ENCODE results near the gene CPNE5. TPM values are rescaled to one million over a fixed set of nuclear protein-coding genes. Genes with fewer than 3 reads are reported as not detected.

The CPNE5 gene
- polyA plus RNA-seq, 2 of the 4 experiments (the other 2 are of a cell fraction), result 0.03 to 0.13 TPM

- H3K4me2 ChIP-seq, result no peak overlapping the region
- ATAC-seq, result no peak
- no peak for DNase-seq (ENCODE audit: low read depth in 1 of 2, low spot score in 1 of 2)
- no peak overlapping the region for H3K4me3 ChIP-seq
- H3K4me1 ChIP-seq, result peaks cover 21% of the 10 kb centered on the region
- POLR2A ChIA-PET, result no interaction called here
- H3K9me3 ChIP-seq, result peaks cover 3% of the 10 kb centered on the region; the same call in 1 of the 3 replicates
- TF ChIP-seq, protein P1, sequence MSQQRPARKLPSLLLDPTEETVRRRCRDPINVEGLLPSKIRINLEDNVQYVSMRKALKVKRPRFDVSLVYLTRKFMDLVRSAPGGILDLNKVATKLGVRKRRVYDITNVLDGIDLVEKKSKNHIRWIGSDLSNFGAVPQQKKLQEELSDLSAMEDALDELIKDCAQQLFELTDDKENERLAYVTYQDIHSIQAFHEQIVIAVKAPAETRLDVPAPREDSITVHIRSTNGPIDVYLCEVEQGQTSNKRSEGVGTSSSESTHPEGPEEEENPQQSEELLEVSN (IDR thresholded peaks at IDR 0.05; ENCODE audit: borderline replicate concordance, low read depth), result no peak
- TF ChIP-seq NFE2L2 (conservative IDR thresholded peaks at IDR 0.05; ENCODE audit: low read length) (no peak), GATA3 (IDR thresholded peaks at IDR 0.05; ENCODE audit: borderline replicate concordance) (no peak), EHF (CRISPR knock-in tag; IDR thresholded peaks at IDR 0.05) (no peak), CBX2 (IDR thresholded peaks at IDR 0.05; ENCODE audit: borderline replicate concordance, low read depth) (no peak)
- no CpG with 5 or more reads among the region's 12 CpGs for WGBS (ENCODE audit: missing lambda C conversion rate)
- CTCF ChIA-PET, result interaction anchor here (1.4 to 2.3 kb wide), 3 partner anchors 14 to 130 kb away, joined by 3 to 11 read pairs (median 4); no protein-coding TSS in a partner anchor
- no peak for FAIRE-seq
- H3K27ac ChIP-seq, result no peak overlapping the region
Observed at GRCh38 chr6:36745283-36745682, 94.0 kb downstream of the CPNE5 start.

GRCh38 chr6:36744304-36744673, 95.0 kb downstream of the CPNE5 start:
- ATAC-seq, result no peak
- Histone ChIP-seq H3K4me1 (peaks cover 21% of the 10 kb centered on the region), H3K27ac (peak overlapping the region; percentile 14 to 69; a peak in 4 of 6 replicates), H3K4me2 (peak overlapping the region; percentile 51), H3K9me3 (peaks cover 3% of the 10 kb centered on the region; the same call in 1 of the 3 replicates), H3K4me3 (no peak overlapping the region)
- no peak for DNase-seq (ENCODE audit: low read depth in 1 of 2, low spot score in 1 of 2)
- 50% methylated on average over 2 of the region's 2 CpGs for WGBS (ENCODE audit: missing lambda C conversion rate)
- POLR2A ChIA-PET, result no interaction called here
- TF ChIP-seq POLR2A (IDR thresholded peaks at IDR 0.05; ENCODE audit: low read length) (no peak), MYC (IDR thresholded peaks at IDR 0.05; ENCODE audit: borderline replicate concordance, low read length) (no peak), TP53 (CRISPR knock-in tag; IDR thresholded peaks at IDR 0.05) (no peak), SMC3 (IDR thresholded peaks at IDR 0.05) (no peak), KDM1A (IDR thresholded peaks at IDR 0.05; ENCODE audit: low read depth) (no peak), FOXS1 (CRISPR knock-in tag; IDR thresholded peaks at IDR 0.05) (no peak), HOXB13 (CRISPR knock-in tag; IDR thresholded peaks at IDR 0.05; ENCODE audit: low read depth) (no peak), MAZ (IDR thresholded peaks at IDR 0.05; ENCODE audit: borderline replicate concordance, low read depth, low read length) (no peak), SREBF2 (IDR thresholded peaks at IDR 0.05) (no peak), FOSB (CRISPR knock-in tag; IDR thresholded peaks at IDR 0.05) (no peak), EHMT2 (IDR thresholded peaks at IDR 0.05; ENCODE audit: low read depth) (no peak), MAX (IDR thresholded peaks at IDR 0.05) (no peak)
- TF ChIP-seq, protein P2, sequence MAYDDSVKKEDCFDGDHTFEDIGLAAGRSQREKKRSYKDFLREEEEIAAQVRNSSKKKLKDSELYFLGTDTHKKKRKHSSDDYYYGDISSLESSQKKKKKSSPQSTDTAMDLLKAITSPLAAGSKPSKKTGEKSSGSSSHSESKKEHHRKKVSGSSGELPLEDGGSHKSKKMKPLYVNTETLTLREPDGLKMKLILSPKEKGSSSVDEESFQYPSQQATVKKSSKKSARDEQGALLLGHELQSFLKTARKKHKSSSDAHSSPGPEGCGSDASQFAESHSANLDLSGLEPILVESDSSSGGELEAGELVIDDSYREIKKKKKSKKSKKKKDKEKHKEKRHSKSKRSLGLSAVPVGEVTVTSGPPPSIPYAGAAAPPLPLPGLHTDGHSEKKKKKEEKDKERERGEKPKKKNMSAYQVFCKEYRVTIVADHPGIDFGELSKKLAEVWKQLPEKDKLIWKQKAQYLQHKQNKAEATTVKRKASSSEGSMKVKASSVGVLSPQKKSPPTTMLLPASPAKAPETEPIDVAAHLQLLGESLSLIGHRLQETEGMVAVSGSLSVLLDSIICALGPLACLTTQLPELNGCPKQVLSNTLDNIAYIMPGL (CRISPR knock-in tag; IDR thresholded peaks at IDR 0.05; ENCODE audit: borderline replicate concordance), result no peak
- TF ChIP-seq, protein P3, sequence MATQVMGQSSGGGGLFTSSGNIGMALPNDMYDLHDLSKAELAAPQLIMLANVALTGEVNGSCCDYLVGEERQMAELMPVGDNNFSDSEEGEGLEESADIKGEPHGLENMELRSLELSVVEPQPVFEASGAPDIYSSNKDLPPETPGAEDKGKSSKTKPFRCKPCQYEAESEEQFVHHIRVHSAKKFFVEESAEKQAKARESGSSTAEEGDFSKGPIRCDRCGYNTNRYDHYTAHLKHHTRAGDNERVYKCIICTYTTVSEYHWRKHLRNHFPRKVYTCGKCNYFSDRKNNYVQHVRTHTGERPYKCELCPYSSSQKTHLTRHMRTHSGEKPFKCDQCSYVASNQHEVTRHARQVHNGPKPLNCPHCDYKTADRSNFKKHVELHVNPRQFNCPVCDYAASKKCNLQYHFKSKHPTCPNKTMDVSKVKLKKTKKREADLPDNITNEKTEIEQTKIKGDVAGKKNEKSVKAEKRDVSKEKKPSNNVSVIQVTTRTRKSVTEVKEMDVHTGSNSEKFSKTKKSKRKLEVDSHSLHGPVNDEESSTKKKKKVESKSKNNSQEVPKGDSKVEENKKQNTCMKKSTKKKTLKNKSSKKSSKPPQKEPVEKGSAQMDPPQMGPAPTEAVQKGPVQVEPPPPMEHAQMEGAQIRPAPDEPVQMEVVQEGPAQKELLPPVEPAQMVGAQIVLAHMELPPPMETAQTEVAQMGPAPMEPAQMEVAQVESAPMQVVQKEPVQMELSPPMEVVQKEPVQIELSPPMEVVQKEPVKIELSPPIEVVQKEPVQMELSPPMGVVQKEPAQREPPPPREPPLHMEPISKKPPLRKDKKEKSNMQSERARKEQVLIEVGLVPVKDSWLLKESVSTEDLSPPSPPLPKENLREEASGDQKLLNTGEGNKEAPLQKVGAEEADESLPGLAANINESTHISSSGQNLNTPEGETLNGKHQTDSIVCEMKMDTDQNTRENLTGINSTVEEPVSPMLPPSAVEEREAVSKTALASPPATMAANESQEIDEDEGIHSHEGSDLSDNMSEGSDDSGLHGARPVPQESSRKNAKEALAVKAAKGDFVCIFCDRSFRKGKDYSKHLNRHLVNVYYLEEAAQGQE (IDR thresholded peaks at IDR 0.05), result no peak
- TF ChIP-seq, protein P4, sequence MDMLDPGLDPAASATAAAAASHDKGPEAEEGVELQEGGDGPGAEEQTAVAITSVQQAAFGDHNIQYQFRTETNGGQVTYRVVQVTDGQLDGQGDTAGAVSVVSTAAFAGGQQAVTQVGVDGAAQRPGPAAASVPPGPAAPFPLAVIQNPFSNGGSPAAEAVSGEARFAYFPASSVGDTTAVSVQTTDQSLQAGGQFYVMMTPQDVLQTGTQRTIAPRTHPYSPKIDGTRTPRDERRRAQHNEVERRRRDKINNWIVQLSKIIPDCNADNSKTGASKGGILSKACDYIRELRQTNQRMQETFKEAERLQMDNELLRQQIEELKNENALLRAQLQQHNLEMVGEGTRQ (IDR thresholded peaks at IDR 0.05), result no peak
- FAIRE-seq, result no peak
- CTCF ChIA-PET, result interaction anchor here (1.4 to 2.3 kb wide), 3 partner anchors 15 to 23 kb away, joined by 3 to 11 read pairs (median 5); no protein-coding TSS in a partner anchor
